GM12873 (cell line): Measurements from ENCODE around the gene NHLRC4.

Experiments used
- TF ChIP-seq, protein P1 (sequence below): IDR thresholded peaks from 2 replicates; pipeline ENCODE4 v1.5.1; 2012; ENCODE audit warnings: low read depth, mild to moderate bottlenecking, moderate library complexity, low read length, control low read depth; ENCODE audit not compliant: insufficient read depth; ENCODE audit errors: missing control alignments

The NHLRC4 gene

DNA sequence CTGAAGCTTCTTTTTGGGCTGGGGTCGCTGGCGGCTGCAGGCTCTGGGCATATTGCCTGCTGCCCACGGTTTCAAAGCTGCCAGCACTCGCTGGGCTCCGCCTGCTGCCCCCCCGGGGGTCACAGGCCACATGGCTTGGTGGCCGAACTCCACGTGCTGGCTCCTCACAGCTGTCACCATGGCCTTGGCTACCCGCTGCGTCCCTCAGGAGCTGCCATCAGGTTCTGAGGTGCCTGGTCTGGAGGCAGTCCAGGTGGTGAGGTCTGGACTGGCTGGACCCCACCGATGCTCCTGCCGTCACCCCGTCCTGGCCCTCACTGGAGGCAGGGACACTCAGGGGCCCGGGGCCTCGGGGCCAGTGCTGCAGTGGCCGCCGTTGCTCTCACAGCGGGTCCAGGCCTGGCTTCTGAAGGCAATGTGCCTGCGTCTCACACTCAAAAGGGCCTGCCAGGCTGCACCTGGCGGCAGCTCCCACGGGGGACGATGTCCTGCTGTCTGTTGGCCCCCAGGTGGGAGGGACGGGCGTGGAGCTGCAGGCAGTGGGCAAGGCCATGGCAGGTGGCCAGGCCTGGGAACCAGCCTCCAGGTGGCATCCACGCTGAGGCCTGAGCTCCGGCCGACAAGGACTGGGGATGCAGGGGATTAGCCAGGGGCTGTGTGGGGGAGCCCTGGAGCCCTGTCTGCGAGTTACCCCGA is 26.0 kb upstream of the NHLRC4 start:
- TF ChIP-seq, protein P1, sequence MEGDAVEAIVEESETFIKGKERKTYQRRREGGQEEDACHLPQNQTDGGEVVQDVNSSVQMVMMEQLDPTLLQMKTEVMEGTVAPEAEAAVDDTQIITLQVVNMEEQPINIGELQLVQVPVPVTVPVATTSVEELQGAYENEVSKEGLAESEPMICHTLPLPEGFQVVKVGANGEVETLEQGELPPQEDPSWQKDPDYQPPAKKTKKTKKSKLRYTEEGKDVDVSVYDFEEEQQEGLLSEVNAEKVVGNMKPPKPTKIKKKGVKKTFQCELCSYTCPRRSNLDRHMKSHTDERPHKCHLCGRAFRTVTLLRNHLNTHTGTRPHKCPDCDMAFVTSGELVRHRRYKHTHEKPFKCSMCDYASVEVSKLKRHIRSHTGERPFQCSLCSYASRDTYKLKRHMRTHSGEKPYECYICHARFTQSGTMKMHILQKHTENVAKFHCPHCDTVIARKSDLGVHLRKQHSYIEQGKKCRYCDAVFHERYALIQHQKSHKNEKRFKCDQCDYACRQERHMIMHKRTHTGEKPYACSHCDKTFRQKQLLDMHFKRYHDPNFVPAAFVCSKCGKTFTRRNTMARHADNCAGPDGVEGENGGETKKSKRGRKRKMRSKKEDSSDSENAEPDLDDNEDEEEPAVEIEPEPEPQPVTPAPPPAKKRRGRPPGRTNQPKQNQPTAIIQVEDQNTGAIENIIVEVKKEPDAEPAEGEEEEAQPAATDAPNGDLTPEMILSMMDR = no peak

DNA sequence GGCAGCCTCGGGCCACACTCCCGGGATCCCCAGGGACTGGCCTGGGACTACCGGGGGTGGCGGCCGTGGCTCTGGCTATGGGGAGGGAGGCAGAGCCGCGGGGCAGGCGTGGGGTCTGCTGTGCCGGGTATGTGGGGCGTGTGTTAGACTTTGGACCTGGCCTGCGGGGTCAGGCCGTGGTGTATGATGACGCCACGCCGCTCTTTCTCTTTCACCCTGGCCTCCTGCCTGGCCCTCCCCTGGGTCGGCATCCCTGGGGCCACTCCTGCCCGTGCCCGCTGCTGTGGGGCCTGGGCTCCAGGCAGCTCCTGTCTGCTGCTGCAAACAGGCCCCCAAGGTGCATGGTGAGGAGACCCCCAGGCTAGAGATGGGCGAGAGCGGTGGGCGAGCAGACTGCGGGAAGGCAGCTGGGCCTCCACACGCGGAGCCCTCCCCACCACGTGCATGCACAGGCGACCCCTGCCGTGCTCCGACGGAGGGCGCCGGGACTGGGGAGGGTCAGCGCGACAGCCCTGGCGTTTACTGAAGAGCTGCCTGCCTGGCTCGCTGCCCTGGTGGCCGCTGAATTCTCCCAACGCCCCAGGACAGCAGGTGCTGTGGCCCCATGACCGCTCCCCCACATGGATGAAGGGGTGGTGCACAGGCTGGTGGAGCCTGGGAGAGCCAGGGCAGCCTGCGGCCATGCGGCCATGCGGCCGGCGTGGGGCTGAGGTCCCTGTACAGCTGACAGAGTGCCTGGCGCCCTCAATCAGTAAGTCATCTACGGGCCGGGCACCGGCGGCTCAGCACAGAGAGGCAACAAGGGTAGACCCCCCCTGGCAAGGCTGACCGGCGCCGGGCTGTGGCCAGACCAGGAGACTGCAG is 23.3 kb upstream of the NHLRC4 start:
- TF ChIP-seq, protein P1 = no peak

DNA sequence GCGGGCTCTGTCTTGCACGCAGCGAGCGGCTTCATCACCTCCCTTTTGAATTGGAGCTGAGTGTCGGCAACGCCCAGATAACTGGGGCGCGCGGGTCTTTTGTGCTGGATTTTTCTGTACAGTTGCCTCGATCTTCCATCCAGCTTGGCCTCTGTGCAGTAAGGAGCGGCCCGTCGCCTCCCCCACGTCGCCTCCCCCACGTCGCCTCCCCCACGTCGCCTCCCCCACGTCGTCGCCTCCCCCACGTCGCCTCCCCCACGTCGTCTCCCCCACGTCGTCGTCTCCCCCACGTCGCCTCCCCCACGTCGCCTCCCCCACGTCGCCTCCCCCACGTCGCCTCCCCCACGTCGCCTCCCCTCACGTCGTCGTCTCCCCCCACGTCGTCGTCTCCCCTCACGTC is 22.3 kb upstream of the NHLRC4 start:
- TF ChIP-seq, protein P1 = no peak

DNA sequence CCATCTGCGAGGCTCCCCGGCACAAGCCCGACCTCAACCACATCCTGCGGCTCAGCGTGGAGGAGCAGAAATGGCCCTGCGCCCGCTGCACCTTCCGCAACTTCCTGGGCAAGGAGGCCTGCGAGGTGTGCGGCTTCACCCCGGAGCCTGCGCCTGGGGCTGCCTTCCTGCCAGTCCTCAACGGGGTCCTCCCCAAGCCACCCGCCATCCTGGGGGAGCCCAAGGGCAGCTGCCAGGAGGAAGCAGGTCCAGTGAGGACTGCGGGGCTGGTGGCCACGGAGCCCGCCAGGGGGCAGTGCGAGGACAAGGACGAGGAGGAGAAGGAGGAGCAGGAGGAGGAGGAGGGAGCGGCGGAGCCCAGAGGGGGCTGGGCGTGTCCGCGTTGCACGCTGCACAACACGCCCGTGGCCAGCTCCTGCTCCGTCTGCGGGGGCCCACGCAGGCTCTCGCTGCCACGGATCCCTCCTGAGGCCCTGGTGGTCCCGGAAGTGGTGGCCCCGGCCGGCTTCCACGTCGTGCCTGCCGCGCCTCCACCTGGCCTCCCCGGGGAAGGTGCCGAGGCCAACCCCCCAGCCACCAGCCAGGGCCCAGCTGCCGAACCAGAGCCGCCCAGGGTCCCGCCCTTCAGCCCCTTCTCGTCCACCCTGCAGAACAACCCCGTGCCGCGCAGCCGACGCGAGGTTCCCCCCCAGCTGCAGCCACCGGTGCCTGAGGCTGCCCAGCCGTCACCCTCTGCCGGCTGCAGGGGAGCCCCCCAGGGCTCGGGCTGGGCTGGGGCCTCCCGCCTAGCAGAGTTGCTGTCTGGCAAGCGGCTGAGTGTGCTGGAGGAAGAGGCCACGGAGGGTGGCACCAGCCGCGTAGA is 19.7 kb upstream of the NHLRC4 start:
- TF ChIP-seq, protein P1 = no peak

DNA sequence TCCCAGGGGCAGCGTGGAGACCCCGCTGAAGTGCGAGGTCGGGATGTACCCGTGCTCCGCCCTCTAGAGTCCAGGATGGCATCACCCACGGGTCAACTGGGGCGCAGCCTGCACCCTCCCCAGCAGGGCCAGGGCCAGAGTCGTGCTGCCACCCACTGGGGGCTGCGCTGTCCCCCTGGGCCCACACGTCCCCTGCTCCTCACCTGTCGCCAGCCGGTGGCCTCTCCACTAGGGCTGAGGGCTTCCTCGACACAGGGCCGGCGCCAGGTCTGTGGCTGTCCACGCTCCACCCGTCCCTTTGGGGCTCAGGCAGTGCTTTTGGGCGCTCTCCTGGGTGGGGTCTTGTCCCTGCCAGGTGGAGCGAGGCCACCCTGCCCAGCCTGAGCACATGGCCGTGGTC is 18.2 kb upstream of the NHLRC4 start:
- TF ChIP-seq, protein P1 = no peak

DNA sequence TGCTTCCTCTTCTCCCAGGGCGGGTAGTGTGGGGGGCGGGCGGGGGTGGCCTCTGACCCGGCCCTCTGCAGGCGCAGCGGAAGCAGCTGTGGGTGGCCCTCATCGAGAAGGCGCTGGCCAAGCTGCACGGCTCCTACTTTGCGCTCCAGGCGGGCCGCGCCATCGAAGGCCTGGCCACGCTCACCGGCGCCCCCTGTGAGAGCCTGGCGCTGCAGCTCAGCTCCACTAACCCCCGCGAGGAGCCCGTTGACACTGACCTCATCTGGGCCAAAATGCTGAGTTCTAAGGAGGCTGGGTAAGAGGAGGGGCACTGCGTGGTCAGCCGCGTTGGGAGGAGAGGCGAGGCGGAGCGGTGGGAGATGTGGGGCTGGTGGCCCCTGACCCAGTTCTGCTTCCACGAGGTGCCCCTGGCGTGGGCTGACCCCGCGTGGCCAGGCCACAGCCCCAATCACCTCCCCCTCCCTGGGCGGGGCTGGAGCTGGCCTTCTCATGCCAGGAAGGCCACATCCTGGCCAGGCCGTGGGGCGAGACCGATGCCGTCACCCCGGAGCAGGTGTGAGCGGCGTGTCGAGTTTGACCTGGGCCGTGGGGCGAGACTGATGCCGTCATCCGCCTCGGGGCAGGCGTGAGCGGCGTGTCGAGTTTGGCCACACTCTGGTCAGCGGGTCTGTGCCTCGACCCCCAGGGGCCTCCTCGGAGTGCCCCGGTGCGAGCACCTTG is 17.1 kb upstream of the NHLRC4 start:
- TF ChIP-seq, protein P1 = no peak
